Measurements from ENCODE around the gene NPDC1. TPM values are rescaled to one million over a fixed set of nuclear protein-coding genes. Genes with fewer than 3 reads are reported as not detected.

Gene NPDC1
- total RNA-seq, 1 donor from 2014 or later = 62.0 TPM

DNA sequence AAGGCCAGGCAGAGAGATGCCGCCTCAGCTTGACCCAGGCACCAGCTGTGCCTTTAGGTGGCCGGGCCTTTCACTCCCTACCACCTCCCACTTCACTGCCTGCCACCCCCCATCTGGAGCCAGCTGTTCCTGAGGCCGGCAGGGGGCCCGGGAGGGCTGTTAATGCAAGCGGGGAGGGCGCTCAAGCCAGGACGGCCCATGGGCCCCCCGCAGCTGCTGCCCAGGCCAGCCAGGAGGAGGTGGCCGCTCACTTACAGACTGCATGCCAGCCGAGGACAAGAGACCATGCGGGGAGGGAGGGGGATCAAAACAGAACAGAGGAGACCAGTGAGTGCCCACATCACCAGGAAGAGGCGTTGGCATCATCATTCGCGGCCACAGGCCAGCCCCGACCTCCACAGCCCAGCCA lies 22.4 kb downstream of the NPDC1 start:
- no peak for DNase-seq (ENCODE audit: low spot score, unreplicated experiment)
- no peak for TF ChIP-seq CTCF (IDR thresholded peaks at IDR 0.05; ENCODE audit: unreplicated experiment)
- H3K4me1 Mint-ChIP-seq (ENCODE audit: low read depth) = peaks cover 2% of the 10 kb centered on the region
- H3K27ac Mint-ChIP-seq = no peak overlapping the region
- no peak overlapping the region for H3K4me3 Mint-ChIP-seq (ENCODE audit: low read depth)
- H3K36me3 Mint-ChIP-seq (ENCODE audit: insufficient read depth) = no peaks in the 10 kb centered on the region
- peaks cover 3% of the 10 kb centered on the region for H3K27me3 Mint-ChIP-seq
- no peaks in the 10 kb centered on the region for H3K9me3 Mint-ChIP-seq (ENCODE audit: low read depth)

DNA sequence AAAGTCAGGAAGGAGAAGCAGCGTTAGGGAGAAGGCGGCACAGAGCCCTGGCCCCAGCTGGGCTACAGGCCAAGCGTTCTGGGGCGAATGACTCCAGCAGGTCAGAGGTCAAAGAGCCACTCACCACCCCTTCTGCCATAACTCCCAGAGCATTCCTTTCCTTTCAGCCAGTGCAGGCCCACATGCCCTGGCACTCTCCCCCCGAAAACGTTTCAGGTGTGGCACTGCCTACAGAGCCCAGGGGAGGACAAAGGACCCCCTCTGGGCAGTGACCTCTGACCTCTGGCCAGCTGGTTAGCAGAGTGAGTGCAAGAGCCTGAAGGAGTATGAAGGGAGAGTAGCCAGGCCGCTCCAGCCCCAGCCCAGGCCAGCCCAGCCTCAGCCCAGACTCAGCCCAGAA lies 22.8 kb downstream of the NPDC1 start:
- peaks cover 2% of the 10 kb centered on the region for H3K4me1 Mint-ChIP-seq (ENCODE audit: low read depth)
- DNase-seq (ENCODE audit: low spot score, unreplicated experiment) = no peak
- no peaks in the 10 kb centered on the region for H3K36me3 Mint-ChIP-seq (ENCODE audit: insufficient read depth)
- H3K9me3 Mint-ChIP-seq (ENCODE audit: low read depth) = no peaks in the 10 kb centered on the region
- H3K4me3 Mint-ChIP-seq (ENCODE audit: low read depth) = no peak overlapping the region
- H3K27ac Mint-ChIP-seq = no peak overlapping the region
- H3K27me3 Mint-ChIP-seq = peaks cover 3% of the 10 kb centered on the region
- no peak for TF ChIP-seq CTCF (IDR thresholded peaks at IDR 0.05; ENCODE audit: unreplicated experiment)

DNA sequence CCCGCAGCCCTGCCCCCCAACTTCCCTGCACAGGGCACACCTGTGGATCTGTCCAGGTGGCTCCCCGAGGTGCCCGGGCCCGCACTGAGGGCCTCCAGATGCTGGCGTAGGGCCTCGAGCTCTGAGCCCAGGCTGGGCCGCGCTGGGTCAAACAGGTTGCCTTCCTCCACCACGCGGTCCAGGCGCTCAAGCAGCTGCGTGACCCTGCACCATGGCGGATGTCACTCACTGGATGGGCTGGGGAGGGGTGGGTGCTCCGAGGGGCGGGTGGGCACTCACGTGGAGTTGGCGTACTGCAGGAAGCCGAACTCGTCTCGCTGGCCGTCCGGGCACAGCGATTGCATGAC lies 23.3 kb downstream of the NPDC1 start:
- H3K27me3 Mint-ChIP-seq = peaks cover 3% of the 10 kb centered on the region
- no peak for DNase-seq (ENCODE audit: low spot score, unreplicated experiment)
- H3K4me3 Mint-ChIP-seq (ENCODE audit: low read depth) = no peak overlapping the region
- H3K36me3 Mint-ChIP-seq (ENCODE audit: insufficient read depth) = no peaks in the 10 kb centered on the region
- peaks cover 2% of the 10 kb centered on the region for H3K4me1 Mint-ChIP-seq (ENCODE audit: low read depth)
- no peaks in the 10 kb centered on the region for H3K9me3 Mint-ChIP-seq (ENCODE audit: low read depth)
- H3K27ac Mint-ChIP-seq = no peak overlapping the region
- no peak for TF ChIP-seq CTCF (IDR thresholded peaks at IDR 0.05; ENCODE audit: unreplicated experiment)

GRCh38 chr9:137021979-137022661 lies 23.9 kb downstream of the NPDC1 start:
- peaks cover under 1% of the 10 kb centered on the region for H3K27me3 Mint-ChIP-seq
- no peak for TF ChIP-seq CTCF (IDR thresholded peaks at IDR 0.05; ENCODE audit: unreplicated experiment)
- DNase-seq (ENCODE audit: low spot score, unreplicated experiment) = no peak
- H3K4me3 Mint-ChIP-seq (ENCODE audit: low read depth) = no peak overlapping the region
- peaks cover under 1% of the 10 kb centered on the region for H3K4me1 Mint-ChIP-seq (ENCODE audit: low read depth)
- H3K9me3 Mint-ChIP-seq (ENCODE audit: low read depth) = no peaks in the 10 kb centered on the region
- no peaks in the 10 kb centered on the region for H3K36me3 Mint-ChIP-seq (ENCODE audit: insufficient read depth)
- no peak overlapping the region for H3K27ac Mint-ChIP-seq

GRCh38 chr9:137021568-137021978 lies 24.4 kb downstream of the NPDC1 start:
- no peak for TF ChIP-seq CTCF (IDR thresholded peaks at IDR 0.05; ENCODE audit: unreplicated experiment)
- H3K4me1 Mint-ChIP-seq (ENCODE audit: low read depth) = no peaks in the 10 kb centered on the region
- H3K4me3 Mint-ChIP-seq (ENCODE audit: low read depth) = no peak overlapping the region
- no peak for DNase-seq (ENCODE audit: low spot score, unreplicated experiment)
- H3K36me3 Mint-ChIP-seq (ENCODE audit: insufficient read depth) = peaks cover 1% of the 10 kb centered on the region
- H3K27ac Mint-ChIP-seq = no peak overlapping the region
- H3K9me3 Mint-ChIP-seq (ENCODE audit: low read depth) = no peaks in the 10 kb centered on the region
- no peaks in the 10 kb centered on the region for H3K27me3 Mint-ChIP-seq
